Breast epithelium (tissue), 4 donors: ENCODE measurements around the gene ARHGEF5. TPM values are rescaled to one million over a fixed set of nuclear protein-coding genes. Genes with fewer than 3 reads are reported as not detected.

ENCODE experiments used
- DNase-seq, 2 donors: peaks; one replicate each; pipeline ENCODE4 v3.0.0-alpha.2; 2019; ENCODE audit warnings: low spot score in 2 of 2
- H3K27ac ChIP-seq, 2 donors: fragments of 200-600 bp; sonication (generic) in 1 of 2; one replicate each; pipeline ENCODE4 v1.5.1; 2016 to 2019; ENCODE audit warnings: mild to moderate bottlenecking in 1 of 2
- H3K27me3 ChIP-seq, 2 donors: fragments of 200-600 bp; sonication (generic) in 1 of 2; one replicate each; pipeline versions ENCODE4 v1.5.1 to v1.6.0; 2017 to 2019; ENCODE audit warnings: control low read depth in 1 of 2, mild to moderate bottlenecking in 1 of 2
- H3K36me3 ChIP-seq: fragments of 200-600 bp; one replicate; pipeline ENCODE4 v1.5.1; 2019
- H3K4me1 ChIP-seq, 2 donors: fragments of 200-600 bp; sonication (generic); one replicate each; pipeline ENCODE4 v1.5.1; 2016 to 2019; ENCODE audit warnings: control low read depth in 1 of 2
- H3K4me3 ChIP-seq, 3 donors: fragments of 200-600 bp; sonication (generic); 1 replicate in 2 of 3; 2 replicates in 1 of 3; pipeline ENCODE4 v1.5.1; 2016 to 2019; ENCODE audit warnings: mild to moderate bottlenecking in 3 of 3, moderate library complexity in 2 of 3
- H3K9me3 ChIP-seq, 2 donors: fragments of 200-600 bp; sonication (generic) in 1 of 2; one replicate each; pipeline ENCODE4 v1.5.1; 2016 to 2019; ENCODE audit warnings: control low read depth in 1 of 2
- POLR2A ChIP-seq: fragments of 450-650 bp; IDR thresholded peaks from one replicate; pipeline ENCODE4 v1.6.1; 2016; ENCODE audit warnings: antibody characterized with exemption, mild to moderate bottlenecking, moderate library complexity
- POLR2AphosphoS5 ChIP-seq, 3 donors: sonication (generic); formaldehyde crosslinking; IDR thresholded peaks; one replicate each; pipeline ENCODE4 v1.6.1; 2017; ENCODE audit warnings: antibody characterized with exemption in 3 of 3
- intact Hi-C: fragments of 100-400 bp; cut with DNase I; formaldehyde crosslinking; loops from one replicate; pipeline ENCODE4 v1.15.1; 2023; ENCODE audit warnings: low total_unique reads
- total RNA-seq, 3 donors: library from RNA; depleted of rRNA; stranded (reverse); fragments of >200 nt; gene quantifications; one replicate each; pipeline ENCODE4 v1.1.0, GENCODE V29; 2016
- TF ChIP-seq, protein P1 (sequence below), 3 donors: fragments of 450-650 bp; IDR thresholded peaks; one replicate each; pipeline ENCODE4 v1.5.1; 2016 to 2017; ENCODE audit warnings: antibody characterized with exemption in 3 of 3, mild to moderate bottlenecking in 3 of 3, moderate library complexity in 3 of 3

The ARHGEF5 gene
- total RNA-seq, 3 donors from 2014 or later, result 5.9 to 71.7 (median 31.8) TPM

DNA sequence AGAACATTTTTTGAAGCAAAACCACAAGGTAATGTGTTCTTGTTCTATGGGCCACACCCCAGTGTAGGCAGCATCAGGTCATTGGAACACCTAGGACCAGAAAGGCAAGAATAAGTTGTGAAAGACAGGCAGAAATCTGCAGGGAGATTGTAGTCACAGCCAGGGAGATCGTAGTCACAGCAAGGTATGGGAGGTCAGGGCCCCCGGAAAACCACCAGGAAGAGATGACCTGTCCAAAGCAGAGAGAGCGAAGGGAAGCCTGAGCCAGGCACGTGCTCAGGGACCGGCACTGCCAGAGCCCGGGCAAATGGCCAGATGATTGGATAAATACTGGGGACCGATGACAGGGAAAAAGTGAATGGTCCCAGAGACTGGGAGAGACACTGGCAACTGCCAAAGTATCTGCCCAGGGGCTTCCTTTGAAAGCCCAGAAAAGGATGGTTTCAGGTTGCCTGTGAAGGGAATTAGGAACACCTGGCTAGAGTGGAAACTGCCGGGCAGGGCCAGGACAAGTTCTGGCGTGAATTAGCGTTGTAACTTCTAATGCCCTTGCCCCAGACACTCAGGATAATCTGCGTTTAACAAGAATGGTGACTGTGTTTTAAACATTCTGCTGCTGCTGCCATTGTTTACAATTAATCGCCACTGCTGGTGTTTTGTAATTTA, 52.2 kb downstream of the ARHGEF5 start:
- DNase-seq, result peak in 1 of 2 donors; percentile 39
- Histone ChIP-seq H3K4me3 (peak overlapping the region in 1 of 3 donors; percentile 0), H3K27ac (peak overlapping the region; percentile 41 to 73), H3K36me3 (no peaks in the 10 kb centered on the region), H3K4me1 (no peaks in the 10 kb centered on the region), H3K9me3 (no peaks in the 10 kb centered on the region), H3K27me3 (no peaks in the 10 kb centered on the region)
- intact Hi-C loops, result no loop called here
- no peak for TF ChIP-seq POLR2AphosphoS5 (IDR thresholded peaks at IDR 0.05)
- TF ChIP-seq, protein P1, sequence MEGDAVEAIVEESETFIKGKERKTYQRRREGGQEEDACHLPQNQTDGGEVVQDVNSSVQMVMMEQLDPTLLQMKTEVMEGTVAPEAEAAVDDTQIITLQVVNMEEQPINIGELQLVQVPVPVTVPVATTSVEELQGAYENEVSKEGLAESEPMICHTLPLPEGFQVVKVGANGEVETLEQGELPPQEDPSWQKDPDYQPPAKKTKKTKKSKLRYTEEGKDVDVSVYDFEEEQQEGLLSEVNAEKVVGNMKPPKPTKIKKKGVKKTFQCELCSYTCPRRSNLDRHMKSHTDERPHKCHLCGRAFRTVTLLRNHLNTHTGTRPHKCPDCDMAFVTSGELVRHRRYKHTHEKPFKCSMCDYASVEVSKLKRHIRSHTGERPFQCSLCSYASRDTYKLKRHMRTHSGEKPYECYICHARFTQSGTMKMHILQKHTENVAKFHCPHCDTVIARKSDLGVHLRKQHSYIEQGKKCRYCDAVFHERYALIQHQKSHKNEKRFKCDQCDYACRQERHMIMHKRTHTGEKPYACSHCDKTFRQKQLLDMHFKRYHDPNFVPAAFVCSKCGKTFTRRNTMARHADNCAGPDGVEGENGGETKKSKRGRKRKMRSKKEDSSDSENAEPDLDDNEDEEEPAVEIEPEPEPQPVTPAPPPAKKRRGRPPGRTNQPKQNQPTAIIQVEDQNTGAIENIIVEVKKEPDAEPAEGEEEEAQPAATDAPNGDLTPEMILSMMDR (IDR thresholded peaks at IDR 0.05), result no peak
- TF ChIP-seq POLR2A, result no peak

DNA sequence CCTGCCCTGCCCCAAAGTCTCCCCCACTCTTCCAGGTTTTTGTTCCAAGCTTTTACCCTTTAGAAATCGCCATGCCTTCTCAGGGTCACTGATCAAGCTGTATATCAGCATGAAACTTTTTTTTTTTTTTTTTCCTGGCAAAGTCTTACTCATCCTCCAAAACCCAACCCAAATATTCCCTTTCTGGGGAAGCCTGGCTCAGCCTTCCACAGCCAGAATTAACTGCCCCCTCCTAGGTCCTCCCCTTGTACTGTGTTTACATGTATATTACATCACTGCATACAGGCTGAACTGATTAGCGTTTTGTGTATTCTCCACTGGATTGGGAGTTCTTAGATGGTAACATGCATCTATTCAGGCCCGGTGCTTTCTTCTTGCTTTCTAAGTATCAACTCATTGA, 52.9 kb downstream of the ARHGEF5 start:
- intact Hi-C loops, result no loop called here

DNA sequence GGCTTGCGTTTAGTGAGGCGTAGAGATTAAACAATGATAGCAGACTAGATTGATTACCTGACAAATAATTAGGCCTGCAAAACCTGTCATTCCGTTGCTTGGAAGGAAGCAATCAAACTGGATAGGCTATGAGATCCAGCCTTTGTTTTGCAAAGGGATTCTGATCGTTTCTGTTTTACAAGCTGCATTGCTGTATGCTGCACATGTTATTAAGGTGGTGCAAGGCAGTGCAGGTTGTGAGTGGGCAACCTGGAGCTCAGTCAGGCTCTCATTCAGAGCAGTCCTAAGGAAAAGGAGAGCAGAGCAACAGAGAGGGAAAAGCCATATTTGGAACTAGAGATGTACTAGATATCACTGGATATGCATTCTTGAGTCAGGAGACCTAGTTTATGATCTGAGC, 55.2 kb downstream of the ARHGEF5 start:
- intact Hi-C loops, result no loop called here
- no peaks in the 10 kb centered on the region for H3K9me3 ChIP-seq
- no peak overlapping the region for H3K27ac ChIP-seq
- H3K4me1 ChIP-seq, result no peaks in the 10 kb centered on the region
- TF ChIP-seq POLR2AphosphoS5 (IDR thresholded peaks at IDR 0.05), result no peak
- TF ChIP-seq POLR2A, result no peak
- TF ChIP-seq, protein P1 (IDR thresholded peaks at IDR 0.05), result no peak
- no peak for DNase-seq
- H3K4me3 ChIP-seq, result no peak overlapping the region
- no peaks in the 10 kb centered on the region for H3K36me3 ChIP-seq
- no peaks in the 10 kb centered on the region for H3K27me3 ChIP-seq

More for the DNA sequence above, 52.9 kb downstream of the ARHGEF5 start:
- Histone ChIP-seq H3K27me3 (no peaks in the 10 kb centered on the region), H3K4me1 (no peaks in the 10 kb centered on the region), H3K36me3 (no peaks in the 10 kb centered on the region), H3K9me3 (no peaks in the 10 kb centered on the region), H3K4me3 (no peak overlapping the region), H3K27ac (peak overlapping the region; percentile 41 to 73)
- no peak for TF ChIP-seq POLR2AphosphoS5 (IDR thresholded peaks at IDR 0.05)
- TF ChIP-seq POLR2A, result no peak
- TF ChIP-seq, protein P1 (IDR thresholded peaks at IDR 0.05), result no peak
- DNase-seq, result no peak

DNA sequence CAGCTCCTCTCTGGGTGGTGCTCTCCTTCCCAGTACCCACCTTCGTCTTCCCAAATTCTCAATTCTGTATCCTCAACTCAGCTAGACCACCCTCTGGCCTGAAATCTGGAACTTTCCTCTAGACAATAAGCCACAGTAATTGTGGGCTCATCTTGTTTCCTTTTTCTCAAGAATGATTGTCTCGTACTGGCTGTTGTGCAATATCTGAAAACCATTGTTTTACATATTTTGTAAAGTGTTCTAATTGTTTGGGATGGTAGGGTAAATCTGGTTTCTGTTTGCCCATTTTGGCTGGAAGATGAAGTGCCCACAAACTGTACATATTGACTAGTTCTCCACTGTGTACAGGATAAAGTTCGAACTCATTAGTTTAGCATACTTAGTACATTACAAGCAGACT, 59.6 kb downstream of the ARHGEF5 start:
- TF ChIP-seq POLR2A (no peak), POLR2AphosphoS5 (IDR thresholded peaks at IDR 0.05) (no peak)
- TF ChIP-seq, protein P1 (IDR thresholded peaks at IDR 0.05), result no peak
- no peak for DNase-seq
- Histone ChIP-seq H3K27me3 (no peaks in the 10 kb centered on the region), H3K4me1 (no peaks in the 10 kb centered on the region), H3K9me3 (peaks cover 0 to 6% of the 10 kb centered on the region in 2 donors), H3K36me3 (no peaks in the 10 kb centered on the region), H3K4me3 (no peak overlapping the region), H3K27ac (no peak overlapping the region)
- intact Hi-C loops, result no loop called here

DNA sequence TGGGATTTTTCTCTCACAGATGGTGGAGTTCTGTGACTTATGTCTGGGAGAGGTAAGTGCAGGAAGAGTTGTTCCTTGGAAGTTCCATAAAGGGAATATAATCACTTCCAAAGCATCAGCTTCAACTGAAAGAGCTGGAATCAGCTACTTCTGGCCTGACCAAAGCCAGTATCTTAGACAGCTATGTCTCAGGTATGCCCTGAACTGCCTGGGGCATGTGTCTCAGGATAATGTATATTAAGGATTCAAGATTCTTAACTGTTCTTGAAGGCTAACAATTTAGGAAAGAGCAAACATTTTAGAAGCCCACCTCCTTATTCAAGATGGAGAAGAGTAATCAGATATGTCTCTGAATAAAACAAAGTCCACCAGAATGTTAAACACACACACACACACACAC, 60.7 kb downstream of the ARHGEF5 start:
- no peak overlapping the region for H3K27ac ChIP-seq
- TF ChIP-seq, protein P1 (IDR thresholded peaks at IDR 0.05), result no peak
- no peak for TF ChIP-seq POLR2A
- no peak for TF ChIP-seq POLR2AphosphoS5 (IDR thresholded peaks at IDR 0.05)
- H3K4me3 ChIP-seq, result no peak overlapping the region
- H3K27me3 ChIP-seq, result no peaks in the 10 kb centered on the region
- H3K9me3 ChIP-seq, result peaks cover 0 to 6% of the 10 kb centered on the region in 2 donors
- H3K36me3 ChIP-seq, result no peaks in the 10 kb centered on the region
- no peaks in the 10 kb centered on the region for H3K4me1 ChIP-seq
- intact Hi-C loops, result no loop called here
- DNase-seq, result no peak
